GM10847 (cell line): Measurements from ENCODE around the gene PTPN6.
A peak's percentile ranks its signal among the peaks of the same experiment; 100 is the strongest.

ENCODE experiments used
- POLR2A ChIP-seq: IDR thresholded peaks from 2 replicates; pipeline ENCODE4 v1.6.1; 2011; ENCODE audit not compliant: insufficient read length; ENCODE audit errors: extremely low read depth

The PTPN6 gene

DNA sequence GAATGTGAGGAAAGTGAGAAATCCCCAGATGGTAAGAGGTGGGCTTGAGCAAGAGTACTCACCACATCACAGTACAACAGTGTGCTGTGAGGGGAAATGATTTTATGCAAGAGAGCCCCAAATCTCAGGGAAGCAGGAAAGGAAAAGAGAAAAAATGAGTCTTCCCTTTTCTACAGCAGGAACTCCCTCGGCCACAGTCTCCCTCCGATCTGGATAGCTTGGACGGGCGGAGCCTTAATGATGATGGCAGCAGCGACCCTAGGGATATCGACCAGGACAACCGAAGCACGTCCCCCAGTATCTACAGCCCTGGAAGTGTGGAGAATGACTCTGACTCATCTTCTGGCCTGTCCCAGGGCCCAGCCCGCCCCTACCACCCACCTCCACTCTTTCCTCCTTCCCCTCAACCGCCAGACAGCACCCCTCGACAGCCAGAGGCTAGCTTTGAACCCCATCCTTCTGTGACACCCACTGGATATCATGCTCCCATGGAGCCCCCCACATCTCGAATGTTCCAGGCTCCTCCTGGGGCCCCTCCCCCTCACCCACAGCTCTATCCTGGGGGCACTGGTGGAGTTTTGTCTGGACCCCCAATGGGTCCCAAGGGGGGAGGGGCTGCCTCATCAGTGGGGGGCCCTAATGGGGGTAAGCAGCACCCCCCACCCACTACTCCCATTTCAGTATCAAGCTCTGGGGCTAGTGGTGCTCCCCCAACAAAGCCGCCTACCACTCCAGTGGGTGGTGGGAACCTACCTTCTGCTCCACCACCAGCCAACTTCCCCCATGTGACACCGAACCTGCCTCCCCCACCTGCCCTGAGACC is 15.6 kb upstream of the PTPN6 start:
- TF ChIP-seq POLR2A: no peak

DNA sequence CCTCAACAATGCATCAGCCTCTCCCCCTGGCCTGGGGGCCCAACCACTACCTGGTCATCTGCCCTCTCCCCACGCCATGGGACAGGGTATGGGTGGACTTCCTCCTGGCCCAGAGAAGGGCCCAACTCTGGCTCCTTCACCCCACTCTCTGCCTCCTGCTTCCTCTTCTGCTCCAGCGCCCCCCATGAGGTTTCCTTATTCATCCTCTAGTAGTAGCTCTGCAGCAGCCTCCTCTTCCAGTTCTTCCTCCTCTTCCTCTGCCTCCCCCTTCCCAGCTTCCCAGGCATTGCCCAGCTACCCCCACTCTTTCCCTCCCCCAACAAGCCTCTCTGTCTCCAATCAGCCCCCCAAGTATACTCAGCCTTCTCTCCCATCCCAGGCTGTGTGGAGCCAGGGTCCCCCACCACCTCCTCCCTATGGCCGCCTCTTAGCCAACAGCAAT is 14.9 kb upstream of the PTPN6 start:
- TF ChIP-seq POLR2A: no peak

DNA sequence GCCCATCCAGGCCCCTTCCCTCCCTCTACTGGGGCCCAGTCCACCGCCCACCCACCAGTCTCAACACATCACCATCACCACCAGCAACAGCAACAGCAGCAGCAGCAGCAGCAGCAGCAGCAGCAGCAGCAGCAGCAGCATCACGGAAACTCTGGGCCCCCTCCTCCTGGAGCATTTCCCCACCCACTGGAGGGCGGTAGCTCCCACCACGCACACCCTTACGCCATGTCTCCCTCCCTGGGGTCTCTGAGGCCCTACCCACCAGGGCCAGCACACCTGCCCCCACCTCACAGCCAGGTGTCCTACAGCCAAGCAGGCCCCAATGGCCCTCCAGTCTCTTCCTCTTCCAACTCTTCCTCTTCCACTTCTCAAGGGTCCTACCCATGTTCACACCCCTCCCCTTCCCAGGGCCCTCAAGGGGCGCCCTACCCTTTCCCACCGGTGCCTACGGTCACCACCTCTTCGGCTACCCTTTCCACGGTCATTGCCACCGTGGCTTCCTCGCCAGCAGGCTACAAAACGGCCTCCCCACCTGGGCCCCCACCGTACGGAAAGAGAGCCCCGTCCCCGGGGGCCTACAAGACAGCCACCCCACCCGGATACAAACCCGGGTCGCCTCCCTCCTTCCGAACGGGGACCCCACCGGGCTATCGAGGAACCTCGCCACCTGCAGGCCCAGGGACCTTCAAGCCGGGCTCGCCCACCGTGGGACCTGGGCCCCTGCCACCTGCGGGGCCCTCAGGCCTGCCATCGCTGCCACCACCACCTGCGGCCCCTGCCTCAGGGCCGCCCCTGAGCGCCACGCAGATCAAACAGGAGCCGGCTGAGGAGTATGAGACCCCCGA is 14.3 kb upstream of the PTPN6 start:
- peak; percentile 1 for TF ChIP-seq POLR2A

DNA sequence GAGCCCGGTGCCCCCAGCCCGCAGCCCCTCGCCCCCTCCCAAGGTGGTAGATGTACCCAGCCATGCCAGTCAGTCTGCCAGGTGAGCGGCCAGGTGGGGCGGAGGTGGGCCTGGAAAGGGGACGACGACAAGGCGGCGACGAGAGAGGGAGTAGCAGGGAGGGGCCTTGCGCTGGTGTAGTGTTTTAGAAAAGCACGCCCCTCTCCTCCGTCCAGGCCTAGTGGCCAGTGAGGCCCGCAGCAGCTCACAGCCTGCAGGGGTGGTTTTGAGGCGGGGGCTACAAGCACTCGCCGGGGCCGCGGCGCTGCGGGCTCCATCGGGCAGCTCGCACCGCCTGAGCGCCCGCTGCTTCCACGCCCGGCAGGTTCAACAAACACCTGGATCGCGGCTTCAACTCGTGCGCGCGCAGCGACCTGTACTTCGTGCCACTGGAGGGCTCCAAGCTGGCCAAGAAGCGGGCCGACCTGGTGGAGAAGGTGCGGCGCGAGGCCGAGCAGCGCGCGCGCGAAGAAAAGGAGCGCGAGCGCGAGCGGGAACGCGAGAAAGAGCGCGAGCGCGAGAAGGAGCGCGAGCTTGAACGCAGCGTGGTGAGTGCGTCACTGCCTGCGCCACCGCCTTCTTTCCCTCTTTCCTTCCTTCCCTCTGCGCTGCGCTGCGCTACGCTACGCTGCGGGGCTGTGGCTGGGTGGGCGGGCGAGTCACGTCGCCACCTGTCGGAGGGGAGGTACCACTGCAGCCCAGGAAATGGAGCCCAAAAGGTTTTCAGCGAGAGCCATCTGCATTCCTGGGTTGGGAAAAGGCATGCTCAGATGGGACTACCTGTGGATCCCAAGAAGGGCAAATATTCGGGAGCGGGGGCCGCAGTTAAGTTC is 13.4 kb upstream of the PTPN6 start:
- TF ChIP-seq POLR2A: peak; percentile 81

DNA sequence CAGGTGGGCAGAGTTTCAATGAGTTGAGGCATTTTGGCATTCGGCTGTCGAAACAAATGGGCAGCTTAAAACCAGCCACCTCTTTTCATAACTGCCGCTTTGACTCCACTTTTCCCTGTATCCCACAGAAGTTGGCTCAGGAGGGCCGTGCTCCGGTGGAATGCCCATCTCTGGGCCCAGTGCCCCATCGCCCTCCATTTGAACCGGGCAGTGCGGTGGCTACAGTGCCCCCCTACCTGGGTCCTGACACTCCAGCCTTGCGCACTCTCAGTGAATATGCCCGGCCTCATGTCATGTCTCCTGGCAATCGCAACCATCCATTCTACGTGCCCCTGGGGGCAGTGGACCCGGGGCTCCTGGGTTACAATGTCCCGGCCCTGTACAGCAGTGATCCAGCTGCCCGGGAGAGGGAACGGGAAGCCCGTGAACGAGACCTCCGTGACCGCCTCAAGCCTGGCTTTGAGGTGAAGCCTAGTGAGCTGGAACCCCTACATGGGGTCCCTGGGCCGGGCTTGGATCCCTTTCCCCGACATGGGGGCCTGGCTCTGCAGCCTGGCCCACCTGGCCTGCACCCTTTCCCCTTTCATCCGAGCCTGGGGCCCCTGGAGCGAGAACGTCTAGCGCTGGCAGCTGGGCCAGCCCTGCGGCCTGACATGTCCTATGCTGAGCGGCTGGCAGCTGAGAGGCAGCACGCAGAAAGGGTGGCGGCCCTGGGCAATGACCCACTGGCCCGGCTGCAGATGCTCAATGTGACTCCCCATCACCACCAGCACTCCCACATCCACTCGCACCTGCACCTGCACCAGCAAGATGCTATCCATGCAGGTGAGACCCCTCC is 12.6 kb upstream of the PTPN6 start:
- TF ChIP-seq POLR2A: no peak

DNA sequence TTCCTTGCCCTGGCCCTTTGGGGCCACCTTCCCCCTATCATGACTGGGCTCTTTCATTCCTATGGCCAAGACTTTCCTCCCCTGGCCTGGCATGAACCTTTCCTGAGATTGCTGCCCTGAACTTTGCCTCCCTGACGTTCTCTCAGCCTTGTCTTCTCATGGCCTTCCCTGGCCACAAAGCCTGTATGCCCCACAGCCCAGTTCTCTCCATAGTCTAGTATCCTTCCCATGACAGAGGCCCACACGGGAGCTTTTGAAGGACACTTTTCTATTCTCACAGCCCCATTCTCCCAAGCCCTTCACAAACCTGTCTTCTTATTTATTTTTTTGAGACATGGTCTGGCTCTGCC is 12.0 kb upstream of the PTPN6 start:
- TF ChIP-seq POLR2A: no peak

DNA sequence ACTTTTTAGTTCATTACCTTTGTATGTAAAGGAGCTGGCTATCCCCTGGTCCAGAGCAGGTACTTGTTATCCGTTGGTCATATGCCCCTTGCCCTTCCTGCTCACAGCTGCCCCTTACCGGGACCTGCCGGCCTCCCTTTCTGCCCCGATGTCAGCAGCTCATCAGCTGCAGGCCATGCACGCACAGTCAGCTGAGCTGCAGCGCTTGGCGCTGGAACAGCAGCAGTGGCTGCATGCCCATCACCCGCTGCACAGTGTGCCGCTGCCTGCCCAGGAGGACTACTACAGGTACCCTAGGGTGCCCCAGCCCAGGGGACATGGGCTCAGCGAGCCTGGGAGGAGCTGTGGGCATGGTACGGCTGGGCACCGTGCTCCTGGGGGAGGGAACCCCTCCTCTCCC is 9.9 kb upstream of the PTPN6 start:
- TF ChIP-seq POLR2A: no peak

DNA sequence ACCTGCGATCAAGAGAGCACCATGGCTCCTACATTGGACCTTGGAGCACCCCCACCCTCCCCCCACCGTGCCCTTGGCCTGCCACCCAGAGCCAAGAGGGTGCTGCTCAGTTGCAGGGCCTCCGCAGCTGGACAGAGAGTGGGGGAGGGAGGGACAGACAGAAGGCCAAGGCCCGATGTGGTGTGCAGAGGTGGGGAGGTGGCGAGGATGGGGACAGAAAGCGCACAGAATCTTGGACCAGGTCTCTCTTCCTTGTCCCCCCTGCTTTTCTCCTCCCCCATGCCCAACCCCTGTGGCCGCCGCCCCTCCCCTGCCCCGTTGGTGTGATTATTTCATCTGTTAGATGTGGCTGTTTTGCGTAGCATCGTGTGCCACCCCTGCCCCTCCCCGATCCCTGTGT is 9.4 kb upstream of the PTPN6 start:
- TF ChIP-seq POLR2A: no peak

DNA sequence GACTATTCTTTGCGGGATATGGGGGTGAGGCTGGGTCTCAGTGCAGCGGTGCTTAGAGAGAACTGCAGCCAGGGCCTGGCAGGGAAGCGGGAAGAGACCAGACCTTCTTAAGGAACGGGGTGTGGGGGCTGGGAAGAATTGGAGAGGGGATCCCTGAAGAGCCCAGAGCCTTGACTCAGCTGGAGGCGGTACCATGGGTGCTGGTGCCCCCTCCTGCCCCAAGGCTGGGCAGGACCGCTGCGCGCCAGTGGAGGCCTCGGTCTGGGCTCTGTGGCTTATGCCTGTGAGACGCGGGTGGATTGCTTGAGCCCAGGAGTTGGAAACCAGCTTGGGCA is 8.9 kb upstream of the PTPN6 start:
- no peak for TF ChIP-seq POLR2A

DNA sequence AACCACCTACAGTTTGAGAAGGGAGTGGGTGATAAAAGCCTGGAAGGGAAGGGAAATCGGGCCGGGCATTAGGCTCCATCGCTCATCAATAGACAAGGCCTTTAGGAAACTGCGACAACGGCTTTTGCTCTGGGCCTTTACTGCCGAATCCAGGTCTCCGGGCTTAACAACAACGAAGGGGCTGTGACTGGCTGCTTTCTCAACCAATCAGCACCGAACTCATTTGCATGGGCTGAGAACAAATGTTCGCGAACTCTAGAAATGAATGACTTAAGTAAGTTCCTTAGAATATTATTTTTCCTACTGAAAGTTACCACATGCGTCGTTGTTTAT is 7.8 kb upstream of the PTPN6 start:
- no peak for TF ChIP-seq POLR2A

DNA sequence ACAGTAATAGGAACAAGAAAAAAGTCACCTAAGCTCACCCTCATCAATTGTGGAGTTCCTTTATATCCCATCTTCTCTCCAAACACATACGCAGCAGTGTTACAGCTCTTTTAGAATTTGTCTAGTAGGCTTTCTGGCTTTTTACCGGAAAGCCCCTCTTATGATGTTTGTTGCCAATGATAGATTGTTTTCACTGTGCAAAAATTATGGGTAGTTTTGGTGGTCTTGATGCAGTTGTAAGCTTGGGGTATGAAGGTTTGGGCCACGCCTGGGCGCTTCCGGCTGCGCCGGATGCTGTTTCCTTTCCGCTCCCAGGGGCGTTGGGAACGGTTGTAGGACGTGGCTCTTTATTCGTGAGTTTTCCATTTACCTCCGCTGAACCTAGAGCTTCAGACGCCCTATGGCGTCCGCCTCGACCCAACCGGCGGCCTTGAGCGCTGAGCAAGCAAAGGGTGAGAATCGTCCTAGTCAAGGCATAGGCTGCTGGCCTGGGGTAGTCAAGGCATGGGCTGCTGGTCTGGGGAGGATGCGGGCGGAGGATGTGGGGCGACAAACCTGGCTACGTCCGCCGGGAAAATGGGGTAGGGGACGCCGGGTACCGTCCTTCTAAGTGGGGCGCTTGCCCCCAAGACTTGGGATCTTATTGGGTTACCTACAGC is 7.3 kb upstream of the PTPN6 start, which contains the start of the genes C12orf57 and RNU7-1:
TSS of gene C12orf57 (plus strand) at position 301 of the 659 bp plus-strand sequence. CDS start at position 401, 100 bp downstream.
TSS of gene RNU7-1 (plus strand) at position 95 of the 659 bp plus-strand sequence.
- peak; percentile 99 for TF ChIP-seq POLR2A

DNA sequence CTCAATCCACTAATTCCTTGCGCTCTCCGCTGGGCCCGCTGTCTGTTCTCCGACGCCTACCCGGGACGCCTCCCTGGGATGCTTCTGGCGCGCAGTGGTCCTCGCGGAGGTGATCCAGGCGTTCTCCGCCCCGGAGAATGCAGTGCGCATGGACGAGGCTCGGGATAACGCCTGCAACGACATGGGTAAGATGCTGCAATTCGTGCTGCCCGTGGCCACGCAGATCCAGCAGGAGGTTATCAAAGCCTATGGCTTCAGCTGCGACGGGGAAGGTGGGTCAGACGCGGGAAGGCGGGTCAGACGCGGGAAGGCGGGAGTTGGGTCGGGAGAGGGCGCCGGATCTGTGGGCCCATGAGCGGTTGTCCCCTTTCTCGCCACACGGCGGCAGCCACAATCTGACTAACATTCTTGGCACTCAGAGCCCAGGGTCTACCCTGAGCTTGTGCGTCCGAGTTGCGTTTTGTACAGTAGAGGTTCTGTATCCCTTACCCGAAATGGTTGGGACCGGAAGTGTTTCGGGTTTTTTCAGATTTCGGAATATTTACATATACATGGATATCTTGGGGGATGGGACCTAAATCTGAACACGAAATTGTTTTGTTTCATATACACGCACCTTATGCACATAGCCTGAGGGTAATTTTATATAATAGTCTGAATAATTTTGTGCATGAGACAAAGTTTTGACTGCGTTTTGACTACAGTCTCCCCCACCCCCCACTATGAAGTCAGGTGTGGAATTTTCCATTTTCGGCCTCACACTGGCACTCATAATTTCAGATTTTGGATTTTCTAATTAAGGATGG is 6.6 kb upstream of the PTPN6 start:
- TF ChIP-seq POLR2A: no peak

DNA sequence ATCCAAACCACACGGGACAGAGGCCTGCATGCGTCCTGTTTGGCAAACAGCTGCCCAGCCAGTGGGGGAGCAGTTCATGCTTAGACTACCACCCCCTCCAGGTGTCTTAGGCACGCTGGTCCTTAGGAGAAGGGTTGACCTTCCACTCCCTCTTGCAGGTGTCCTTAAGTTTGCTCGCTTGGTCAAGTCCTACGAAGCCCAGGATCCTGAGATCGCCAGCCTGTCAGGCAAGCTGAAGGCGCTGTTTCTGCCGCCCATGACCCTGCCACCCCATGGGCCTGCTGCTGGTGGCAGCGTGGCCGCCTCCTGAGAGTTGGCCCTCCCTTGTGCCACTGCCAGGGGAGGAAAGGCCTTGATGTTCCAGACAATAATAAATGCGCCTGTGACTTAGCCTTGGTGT is 5.5 kb upstream of the PTPN6 start:
- no peak for TF ChIP-seq POLR2A
